Fibroblast of peridontal ligament (primary cell): ENCODE results near the gene PRPH.
"Not testable (repeated sequence)": the region's sequence is repeated elsewhere in the genome, so short reads cannot be mapped to it uniquely, and the experiment has no call there.

Experiments used
- DNase-seq: peaks from one replicate; pipeline ENCODE4 v3.0.0-alpha.2; 2010; ENCODE audit errors: extremely low read depth

PRPH gene

DNA sequence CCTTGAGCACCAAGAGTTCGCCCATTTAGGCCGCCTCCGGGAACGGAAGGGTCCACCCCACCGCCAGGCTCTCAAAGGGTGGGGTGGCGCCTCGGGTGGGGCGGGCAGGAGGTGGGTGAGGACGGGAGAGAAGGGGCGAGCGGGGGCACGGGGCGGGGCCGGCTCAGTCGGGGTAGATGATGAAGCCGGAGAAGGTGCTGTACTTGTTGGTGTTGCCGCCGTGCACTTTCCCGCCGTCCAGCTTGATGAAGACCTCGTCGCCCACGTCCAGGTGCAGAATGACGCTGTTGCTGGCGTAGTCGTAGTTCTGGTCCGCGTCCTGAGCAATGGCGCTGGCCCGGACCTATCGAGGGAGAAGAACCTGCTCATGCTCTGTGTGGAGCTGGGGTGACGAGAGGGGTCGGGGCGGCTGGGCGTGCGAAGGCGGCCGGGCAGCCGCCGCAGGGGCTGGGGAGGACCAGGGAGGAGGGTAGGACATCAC, 38.0 kb downstream of the PRPH start:
- DNase-seq = no peak

DNA sequence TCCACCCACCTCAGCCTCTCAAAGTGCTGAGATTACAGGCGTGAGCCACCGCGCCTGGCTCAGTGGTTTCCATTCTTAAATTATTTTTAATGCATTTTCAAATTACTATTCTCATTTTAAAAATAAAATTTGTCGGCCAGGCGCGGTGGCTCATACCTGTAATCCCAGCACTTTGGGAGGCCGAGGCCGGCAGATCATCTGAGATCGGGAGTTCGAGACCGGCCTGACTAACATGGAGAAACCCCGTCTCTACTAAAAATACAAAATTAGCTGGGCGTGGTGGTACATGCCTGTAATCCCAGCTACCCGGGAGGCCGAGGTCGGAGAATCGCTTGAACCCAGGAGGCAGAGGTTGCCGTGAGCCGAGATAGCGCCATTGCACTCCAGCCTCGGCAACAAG, 38.8 kb downstream of the PRPH start:
- not testable (repeated sequence) for DNase-seq

DNA sequence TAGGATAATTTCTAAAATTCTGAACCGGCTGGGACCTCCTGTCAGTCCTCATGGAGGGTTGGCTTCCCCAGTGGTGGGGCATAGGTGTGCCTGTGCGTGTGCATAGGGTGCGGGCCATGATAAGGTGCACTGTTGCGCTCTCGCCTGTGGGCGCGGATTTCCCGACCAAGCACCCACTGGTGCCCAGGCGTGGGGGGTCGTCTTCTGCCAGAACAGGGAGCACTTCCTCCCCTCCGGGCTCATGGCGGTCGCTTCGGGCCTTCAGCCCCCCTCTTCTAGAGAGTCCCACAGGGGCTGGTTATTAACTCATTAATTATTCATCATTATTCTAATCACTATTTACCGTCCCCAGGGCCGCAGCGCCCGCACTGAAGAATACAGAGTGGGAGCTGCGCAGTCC, 39.3 kb downstream of the PRPH start:
- no peak for DNase-seq

DNA sequence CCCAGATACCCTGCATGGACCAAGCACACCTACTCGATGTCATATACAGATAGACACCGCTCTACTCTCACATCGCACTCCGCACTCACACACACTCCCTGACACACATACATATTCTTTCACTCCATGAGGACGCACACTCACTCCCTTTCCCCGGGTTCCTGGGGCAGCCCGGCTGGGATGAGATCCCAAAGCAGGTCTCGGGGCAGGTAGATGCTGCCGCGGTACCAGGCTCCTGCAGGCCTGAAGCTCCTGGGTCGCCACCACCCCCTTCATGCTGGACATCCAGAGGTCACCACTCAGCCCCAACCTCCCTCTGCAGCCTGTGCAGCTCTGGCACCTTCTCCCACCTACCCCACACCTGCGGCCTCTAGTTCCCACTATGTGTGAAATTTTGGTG, 39.7 kb downstream of the PRPH start:
- DNase-seq = no peak

DNA sequence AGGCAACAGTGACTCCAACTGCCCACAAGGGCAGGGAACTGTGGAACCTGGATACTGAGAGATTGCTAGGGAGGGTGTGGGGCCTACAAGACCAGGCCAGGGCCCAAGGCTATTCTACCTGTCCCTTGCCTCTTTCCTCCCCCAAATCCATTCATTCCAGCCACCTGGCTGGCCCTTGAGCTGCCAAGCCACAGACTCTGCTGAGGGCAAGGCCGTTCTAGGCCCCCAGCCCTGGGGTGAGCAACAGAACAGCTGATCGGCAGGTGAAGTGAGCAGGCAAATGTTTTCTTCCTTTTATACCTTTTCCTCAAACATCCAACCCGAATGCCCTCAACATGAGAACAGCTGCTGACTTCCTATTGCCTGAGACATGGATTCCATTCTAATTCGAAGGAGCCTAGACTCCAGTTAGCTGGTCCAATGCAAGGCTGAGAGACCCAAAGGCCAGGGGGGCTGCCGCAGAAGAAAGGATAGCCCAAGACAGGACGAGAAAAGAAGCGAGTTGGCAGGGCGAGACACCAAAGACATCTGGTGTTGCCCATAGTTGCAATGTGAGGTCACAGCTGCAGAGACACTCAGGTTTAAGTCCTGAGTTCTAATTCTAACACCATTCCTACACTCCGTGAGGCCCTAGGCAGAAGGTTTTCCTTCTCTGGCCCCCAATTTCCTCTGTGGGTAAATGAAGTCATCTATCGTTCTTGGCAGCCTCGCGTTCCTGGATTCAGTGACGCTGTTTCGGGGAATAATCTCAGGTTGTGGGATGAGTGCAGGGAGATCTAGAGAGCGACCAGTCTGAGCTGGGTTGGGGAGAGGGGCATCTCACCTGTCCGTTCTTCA, 40.4 kb downstream of the PRPH start:
- DNase-seq = no peak

DNA sequence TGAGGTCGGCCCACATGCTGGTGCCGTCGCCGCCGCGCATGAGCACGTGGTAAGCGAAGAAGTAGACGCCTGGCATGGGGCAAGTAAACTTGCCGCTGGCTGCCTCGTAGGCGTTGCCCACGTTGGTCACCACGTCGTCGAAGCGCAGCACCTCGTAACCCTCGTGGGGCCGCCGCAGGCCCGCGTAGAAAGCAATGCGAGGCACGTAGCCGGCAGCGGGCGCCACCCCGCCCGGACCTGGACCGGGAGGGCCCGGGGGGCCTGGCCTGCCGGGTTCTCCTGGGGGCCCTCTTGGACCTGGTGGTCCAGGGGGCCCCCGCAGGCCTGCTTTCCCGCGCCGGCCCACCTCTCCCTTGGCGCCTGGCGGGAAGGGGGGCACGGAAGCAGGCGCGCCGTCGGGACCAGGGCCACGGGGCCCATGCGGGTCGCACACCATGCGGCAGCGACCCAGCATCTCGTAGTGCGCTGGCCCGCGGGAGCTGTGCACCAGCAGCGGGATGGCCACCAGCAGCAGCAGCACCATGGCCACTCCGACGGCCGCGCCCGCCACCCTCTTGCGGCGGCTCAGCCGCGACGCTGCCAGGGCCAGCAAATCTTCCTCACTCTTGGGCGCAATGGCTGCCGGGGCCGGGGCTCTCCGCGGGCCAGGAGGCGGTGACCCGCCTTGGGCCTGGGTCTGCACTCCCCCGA, 41.2 kb downstream of the PRPH start:
- DNase-seq = no peak

DNA sequence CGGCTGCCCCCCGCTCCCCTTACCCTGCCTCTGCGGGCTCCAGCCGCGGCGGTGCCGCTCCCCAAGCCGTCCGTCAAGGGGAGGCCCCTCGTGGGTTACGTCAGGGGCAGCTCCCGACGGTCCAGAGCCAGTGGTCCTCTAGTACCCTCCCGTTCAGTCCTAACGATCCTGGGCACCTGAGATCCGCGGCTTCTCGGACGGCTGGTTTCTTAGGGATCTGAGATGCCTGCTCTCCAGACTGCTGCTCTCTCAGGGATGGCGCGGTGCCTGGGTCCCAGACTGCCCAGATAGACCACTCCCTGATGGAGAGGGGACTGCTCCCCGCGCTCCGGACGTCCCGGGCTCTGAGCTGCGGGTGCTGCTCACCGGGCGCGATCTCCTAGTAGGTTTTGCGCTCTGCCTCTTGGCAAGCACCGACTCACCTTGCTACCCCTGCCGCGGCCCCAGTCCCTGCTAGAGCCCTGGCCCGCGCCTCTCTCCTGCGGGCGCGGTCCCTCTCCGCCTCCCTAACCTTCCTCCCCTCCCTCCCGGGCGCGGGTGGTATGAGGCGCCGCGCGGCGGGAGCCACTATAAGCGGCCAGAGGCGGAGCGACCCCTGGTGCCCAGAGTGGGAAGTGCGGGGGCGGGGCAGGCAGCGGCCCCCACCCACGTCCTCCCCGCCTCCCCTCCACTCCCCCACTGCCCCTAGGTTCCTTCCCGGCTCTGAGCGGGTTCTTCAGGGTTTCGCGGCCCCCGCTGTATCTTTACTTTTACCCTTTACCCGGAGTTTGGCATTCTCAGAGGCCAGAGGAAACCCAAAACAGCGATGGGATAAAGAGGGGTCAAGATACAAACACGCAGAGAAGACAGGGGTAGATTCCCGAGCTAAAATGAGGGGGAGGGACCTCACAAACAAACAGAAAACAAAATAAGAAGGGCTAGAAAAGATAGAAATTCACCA, 42.0 kb downstream of the PRPH start, which contains the start of gene C1QL4:
Gene C1QL4, minus strand, starts transcription at position 544 of the 940 bp plus-strand sequence. CDS start 711 bp downstream, outside the sequence.
- DNase-seq = peak; percentile 39

DNA sequence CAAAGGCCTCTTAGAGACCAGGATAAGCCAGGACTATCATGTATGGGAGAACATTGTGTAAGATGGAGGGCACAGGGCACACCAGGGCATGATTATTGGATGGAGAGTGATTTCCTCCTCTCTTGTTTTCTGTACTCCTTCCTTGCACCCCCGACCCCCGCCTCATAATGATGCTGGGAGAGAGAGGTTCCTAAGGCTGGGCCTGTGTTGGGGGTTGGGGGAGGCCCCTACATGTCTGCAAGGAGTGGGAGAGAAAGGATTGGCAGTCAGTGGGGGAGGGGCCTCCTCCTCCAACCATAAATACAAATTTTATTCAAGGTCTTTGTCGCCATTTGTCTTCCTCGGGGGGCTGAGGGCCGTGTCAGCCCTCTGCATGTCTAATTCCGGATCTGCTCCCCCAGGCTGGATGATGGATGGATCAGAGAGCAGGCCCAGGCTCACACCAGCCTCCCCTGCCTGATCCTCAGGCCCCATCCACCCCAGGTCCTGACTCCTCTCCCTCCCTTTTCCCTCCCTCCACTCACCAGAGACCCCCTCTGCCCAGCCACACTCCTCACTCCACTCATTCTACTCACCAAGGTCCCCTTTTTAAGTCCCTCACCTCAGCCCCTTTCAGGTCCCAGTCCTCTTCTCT, 44.0 kb downstream of the PRPH start:
- no peak for DNase-seq

DNA sequence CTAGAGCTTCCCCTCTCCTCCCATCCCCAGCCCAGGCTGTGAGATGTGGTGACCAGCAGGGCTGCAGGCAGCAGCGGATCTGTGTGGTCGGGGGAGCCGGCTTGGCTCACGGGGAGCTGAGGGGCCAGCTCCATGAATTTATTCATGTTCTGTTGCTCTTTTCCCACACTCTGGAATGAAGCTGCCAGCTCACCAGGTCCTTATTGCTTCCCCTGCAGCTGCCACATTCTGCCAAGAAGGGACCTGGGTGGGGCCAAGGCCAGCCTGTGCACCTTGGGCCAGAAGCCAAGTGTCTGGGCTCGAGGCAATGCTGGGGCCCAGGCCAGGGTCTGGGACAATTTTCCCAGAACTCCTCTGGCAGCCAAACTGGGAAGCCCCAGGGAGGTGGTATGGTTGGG, 44.5 kb downstream of the PRPH start:
- DNase-seq = no peak

DNA sequence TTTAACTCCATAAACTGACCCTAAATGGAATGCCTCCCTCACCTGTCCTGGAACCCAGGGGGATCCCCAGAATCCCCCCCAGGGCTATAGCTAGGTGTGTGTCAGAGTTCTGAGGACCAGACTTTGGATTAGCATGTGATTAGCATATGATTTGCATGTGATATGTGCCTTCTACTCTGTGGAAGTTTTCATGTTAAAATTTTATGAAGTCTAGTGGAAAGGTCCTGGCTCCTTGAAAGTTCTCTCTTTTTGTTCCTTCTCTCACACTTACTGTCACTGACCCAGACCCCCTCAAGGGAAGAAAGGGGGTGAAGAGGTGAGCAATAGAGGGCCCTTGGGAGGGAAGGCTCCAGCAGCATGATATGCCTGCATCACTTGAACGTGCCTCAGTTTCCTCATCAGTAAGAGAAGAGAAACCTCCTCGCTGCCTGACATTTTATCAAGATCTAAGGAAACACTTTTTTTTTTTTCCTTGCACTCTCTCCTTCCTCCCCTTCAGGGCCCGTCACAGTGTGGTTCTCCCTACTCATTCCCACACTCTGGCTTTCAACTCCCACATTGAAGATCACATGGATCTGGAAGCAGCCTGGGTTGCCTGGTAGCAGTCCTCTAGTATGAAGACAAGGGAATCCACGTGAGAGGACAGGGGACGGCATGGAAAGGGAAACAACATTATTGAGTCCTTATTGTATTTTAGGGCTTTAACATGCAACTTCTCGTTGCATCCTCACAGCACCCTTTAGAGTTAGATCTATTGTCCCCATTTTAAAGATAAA, 45.3 kb downstream of the PRPH start:
- DNase-seq = no peak

DNA sequence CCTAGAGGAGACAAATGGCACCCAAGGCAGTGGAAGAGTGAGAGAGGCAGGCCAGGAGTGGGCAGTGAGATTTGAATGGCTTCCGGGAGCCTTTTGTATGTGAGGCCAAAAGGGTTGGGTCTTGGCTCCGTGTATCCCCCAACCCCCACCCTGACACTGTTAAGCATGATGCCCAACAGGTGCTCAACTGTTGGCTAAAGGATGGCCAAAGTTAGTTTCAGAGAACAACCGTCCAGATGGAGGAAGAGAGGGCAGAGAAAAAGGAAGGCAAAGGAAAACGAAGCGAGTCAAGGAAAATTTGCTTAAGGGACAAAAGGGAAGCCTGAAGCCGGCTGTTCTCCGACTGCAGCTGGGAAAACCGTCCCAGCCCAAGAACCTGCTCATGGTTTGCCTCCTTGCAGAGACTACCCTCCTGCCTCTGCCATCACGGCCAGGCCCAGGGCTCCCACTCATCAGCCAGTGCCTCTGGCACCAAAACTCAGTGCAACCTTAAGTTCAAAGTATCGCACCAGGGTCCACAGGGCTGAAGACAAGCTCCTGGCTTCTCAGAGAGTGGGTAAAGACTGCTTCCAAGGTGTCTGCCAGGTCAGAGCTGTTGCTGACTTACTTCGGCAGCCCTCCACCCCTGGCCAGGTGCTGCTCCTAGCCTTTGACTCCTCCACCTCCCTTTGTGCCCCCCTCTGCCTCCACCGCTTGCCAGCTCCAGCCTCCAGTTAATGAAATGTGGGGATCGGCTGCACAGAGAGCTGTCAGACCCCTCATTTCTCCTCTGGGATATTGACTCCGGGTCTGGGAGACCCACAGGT, 46.2 kb downstream of the PRPH start:
- DNase-seq = no peak

DNA sequence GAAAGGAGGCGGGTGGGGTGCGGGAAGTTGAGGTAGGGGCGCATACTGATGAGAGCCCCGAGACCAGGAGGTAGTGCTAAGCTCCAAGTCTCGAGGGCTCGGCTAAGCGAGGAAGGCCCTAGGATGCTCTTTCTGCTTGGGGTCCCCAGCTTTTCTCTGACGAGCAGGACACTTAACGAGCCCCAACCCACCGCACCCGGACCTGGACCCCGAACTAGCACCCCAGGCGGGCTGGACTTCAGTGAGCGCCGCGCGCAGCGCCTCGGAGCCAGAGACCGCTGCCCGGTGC, 46.8 kb downstream of the PRPH start:
- DNase-seq = no peak

DNA sequence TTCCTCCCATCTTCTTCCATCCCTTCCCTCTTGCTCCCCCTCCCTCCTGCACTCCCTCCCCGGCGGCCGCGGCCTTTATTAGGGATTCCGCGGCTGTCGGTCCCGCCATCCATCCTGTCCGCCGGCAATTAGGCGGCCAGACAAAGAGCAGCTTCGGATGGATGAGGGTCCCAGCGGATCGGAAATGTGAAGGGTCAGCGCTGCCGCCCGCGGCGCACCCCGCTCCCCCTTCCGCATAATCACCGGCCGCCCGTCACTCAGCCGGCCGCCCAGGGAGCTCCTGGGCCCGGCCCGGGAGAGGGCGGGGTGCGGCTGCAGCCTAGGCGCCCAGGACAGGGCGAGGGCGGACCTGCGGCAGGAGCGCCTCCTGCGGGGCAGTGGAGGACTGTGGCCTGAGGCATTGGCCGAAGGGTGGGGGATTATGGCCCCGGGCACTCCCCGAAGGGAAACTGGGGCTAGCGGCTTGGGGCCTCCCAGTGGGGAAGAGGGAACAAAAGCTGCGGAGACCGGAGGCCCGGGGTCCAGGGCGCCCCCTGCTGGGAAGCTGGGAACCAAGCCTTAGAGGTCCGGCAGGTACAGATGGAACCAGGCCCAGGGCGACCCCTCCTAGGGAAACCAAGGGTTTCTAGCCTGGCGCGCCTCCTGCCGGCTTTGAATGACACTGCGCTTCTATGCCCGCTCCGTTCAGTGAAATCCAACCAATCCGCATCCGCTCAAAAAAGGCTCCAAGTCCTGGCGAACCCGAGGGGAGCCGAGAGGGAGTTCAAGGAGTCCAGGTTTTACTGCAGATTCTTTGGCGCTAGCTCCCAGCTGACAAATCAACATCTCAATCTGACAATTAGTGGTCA, 47.3 kb downstream of the PRPH start:
- peak; percentile 56 for DNase-seq

DNA sequence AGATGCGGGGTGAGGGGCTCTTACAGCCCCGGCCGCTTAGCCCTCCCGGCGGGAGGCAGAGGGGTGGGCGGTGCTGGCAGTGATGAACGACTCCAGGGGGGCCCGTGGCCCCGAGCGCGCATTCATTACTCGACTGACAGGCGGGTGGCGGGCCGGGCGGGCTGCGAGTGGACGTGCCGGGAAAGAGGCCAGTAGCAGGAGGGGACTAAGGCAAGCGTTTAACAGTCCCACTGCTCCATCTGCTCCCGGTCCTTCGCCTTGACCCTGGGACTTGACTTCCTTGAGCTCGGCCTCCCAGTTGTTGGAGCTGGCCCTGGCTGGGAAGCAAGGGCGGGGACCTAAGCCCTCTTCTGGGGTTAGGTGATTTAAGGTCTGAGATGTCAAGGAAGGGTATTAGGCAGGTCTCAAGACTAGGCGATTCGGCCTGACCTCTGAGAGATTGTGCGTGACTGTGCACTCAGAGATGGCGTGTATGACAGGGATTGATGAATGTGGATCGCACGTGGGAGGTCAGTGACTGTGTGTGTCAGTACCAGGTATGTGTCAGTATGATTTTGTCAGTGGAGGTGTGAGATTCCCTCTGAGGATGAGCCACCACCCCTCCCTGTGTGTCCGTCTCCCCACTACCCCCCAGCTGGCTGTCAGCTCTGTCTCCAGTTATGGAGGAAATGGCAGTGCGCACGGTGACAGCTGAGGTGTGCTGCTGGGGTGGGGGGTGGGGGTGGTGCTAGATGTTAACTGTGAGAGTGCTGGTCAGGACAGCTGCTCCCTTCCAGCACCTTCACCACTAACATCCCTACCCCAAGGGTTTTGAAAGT, 48.2 kb downstream of the PRPH start:
- no peak for DNase-seq

DNA sequence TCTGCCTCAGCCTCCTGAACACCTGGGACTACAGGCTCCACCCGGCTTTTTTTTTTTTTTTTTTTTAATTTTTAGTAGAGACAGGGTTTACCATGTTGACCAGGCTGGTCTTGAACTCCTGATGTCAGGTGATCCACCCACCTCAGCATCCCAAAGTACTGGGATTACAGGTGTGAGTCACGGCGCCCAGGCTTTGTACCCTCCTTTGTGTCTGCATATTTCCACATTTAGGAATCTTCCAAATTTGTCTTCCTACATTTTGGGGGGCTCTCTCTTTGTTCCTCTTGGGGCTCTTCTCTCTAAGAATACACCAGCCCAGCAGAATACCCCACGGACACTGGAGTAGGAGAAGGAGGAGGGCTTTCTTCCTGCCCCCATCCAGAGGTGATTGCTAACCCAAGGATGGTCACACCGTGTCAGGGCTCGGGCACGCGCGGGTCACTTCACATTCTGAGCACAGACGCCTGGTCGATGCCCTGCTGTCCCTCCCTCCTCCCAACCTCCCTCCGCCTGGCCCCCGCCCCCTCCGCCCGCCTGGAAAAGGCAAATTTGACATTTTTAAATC, 49.6 kb downstream of the PRPH start:
- DNase-seq = no peak

DNA sequence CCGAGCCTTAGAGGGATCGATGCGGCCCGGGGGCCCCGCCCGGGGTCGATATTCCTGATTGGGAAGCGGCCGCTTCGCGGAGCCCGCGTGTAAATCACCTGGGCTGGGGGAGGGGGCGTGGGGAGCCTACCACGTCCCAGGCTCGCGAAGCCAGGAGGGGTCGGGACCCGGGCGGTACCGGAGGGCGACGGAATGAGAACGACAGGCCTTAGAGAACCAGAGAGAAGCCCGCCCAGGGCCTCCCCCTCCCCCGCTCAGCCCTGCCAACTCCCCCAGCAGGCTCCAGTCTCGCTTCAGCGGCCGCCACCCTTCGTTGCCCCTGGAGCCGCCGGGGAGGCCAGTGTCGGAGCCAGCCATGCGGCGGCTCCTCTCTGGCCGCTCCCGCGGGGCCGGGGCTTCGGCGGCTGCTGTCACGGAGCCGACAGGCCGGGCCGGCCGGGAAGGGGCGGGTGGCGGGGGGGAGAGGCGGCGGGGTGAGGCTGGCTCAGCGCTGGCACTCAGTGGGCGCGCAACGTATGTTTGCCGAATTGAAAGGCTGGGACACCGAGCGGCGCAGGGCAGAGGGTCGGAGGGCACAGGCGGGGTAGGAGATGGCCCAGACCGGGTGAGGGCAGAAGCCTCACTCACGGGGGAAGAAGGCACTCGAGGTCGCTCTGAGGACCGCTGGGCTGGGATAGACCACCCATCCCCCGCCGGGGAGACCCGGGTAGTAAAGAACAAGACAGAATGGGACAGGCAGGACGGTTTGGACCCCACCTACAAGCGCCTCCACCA, 50.3 kb downstream of the PRPH start:
- no peak for DNase-seq
